Stomach (tissue), 4 donors: ENCODE measurements around the gene PKP4.

Experiments
- CTCF ChIP-seq, 7 experiments: fragments of 450-650 bp in 4 of 7; fragments of 200-600 bp in 3 of 7; sonication (generic) in 3 of 7; IDR thresholded peaks; one replicate each; pipeline ENCODE4 v1.5.1; 2016 to 2019; ENCODE audit warnings: antibody characterized with exemption in 7 of 7, control low read depth in 2 of 7, mild to moderate bottlenecking in 1 of 7
- POLR2A ChIP-seq, 4 donors: fragments of 450-650 bp; IDR thresholded peaks; one replicate each; pipeline ENCODE4 v1.6.1; 2016; ENCODE audit warnings: antibody characterized with exemption in 4 of 4, control low read depth in 2 of 4, mild to moderate bottlenecking in 1 of 4, moderate library complexity in 1 of 4

- no peak for TF ChIP-seq POLR2A (IDR thresholded peaks at IDR 0.05)
- TF ChIP-seq CTCF (IDR thresholded peaks at IDR 0.05), result no peak
Observed at GRCh38 chr2:158498749-158499136, 42.0 kb downstream of the PKP4 start.
